A673 (cell line): Measurements from ENCODE around the gene PCDHB3.

Experiments
- CTCF ChIP-seq: fragments of 300-800, 200-600 bp; sonication (generic); conservative IDR thresholded peaks from 2 replicates; pipeline ENCODE4 v1.5.1; 2017; ENCODE audit warnings: low read depth, mild to moderate bottlenecking, antibody characterized with exemption, low read length, moderate library complexity, mixed read lengths
- EZH2 ChIP-seq: fragments of 200-600 bp; sonication (generic); IDR thresholded peaks from 2 replicates; pipeline ENCODE4 v1.6.1; 2017; ENCODE audit warnings: borderline replicate concordance, low read depth, mild to moderate bottlenecking, mixed read lengths, antibody characterized with exemption, low read length; ENCODE audit not compliant: poor library complexity, severe bottlenecking

- TF ChIP-seq CTCF (no peak), EZH2 (no peak)
These were observed 35.5 kb downstream of the PCDHB3 start for GRCh38 chr5:141135718-141136266.
